Measurements from ENCODE around the gene RAB34. TPM values are rescaled to one million over a fixed set of nuclear protein-coding genes. Genes with fewer than 3 reads are reported as not detected.

Gene RAB34
- total and polyA plus RNA-seq, 9 of the 15 experiments (the other 6 are each of a cell fraction or from before 2014, with no cell fraction given) = 0.07 to 3.8 (median 0.46) TPM; not detected in 1

GRCh38 chr17:28744104-28744971 lies 26.7 kb upstream of the RAB34 start (continued):
- TF ChIP-seq FOXK1 (CRISPR knock-in tag; IDR thresholded peaks at IDR 0.05; ENCODE audit: borderline replicate concordance) (no peak), ZSCAN32 (CRISPR knock-in tag; IDR thresholded peaks at IDR 0.05) (no peak), HDAC3 (IDR thresholded peaks at IDR 0.05; ENCODE audit: borderline replicate concordance, partially characterized antibody) (no peak), CXXC5 (CRISPR knock-in tag; IDR thresholded peaks at IDR 0.05) (no peak), RFX1 (IDR thresholded peaks at IDR 0.05) (no peak), COPS2 (conservative IDR thresholded peaks at IDR 0.05) (no peak), SETDB1 (IDR thresholded peaks at IDR 0.05; ENCODE audit: low read length) (no peak), E2F4 (CRISPR knock-in tag; IDR thresholded peaks at IDR 0.05; ENCODE audit: low read depth) (peak; percentile 53; the same call in 1 of the 2 replicates), DIDO1 (tag; IDR thresholded peaks at IDR 0.05; ENCODE audit: low read depth) (no peak), ATF7 (IDR thresholded peaks at IDR 0.05) (peak; percentile 92), ADNP (tag; IDR thresholded peaks at IDR 0.05) (no peak), ELK3 (CRISPR knock-in tag; IDR thresholded peaks at IDR 0.05) (no peak)
- TF ChIP-seq, protein P1, sequence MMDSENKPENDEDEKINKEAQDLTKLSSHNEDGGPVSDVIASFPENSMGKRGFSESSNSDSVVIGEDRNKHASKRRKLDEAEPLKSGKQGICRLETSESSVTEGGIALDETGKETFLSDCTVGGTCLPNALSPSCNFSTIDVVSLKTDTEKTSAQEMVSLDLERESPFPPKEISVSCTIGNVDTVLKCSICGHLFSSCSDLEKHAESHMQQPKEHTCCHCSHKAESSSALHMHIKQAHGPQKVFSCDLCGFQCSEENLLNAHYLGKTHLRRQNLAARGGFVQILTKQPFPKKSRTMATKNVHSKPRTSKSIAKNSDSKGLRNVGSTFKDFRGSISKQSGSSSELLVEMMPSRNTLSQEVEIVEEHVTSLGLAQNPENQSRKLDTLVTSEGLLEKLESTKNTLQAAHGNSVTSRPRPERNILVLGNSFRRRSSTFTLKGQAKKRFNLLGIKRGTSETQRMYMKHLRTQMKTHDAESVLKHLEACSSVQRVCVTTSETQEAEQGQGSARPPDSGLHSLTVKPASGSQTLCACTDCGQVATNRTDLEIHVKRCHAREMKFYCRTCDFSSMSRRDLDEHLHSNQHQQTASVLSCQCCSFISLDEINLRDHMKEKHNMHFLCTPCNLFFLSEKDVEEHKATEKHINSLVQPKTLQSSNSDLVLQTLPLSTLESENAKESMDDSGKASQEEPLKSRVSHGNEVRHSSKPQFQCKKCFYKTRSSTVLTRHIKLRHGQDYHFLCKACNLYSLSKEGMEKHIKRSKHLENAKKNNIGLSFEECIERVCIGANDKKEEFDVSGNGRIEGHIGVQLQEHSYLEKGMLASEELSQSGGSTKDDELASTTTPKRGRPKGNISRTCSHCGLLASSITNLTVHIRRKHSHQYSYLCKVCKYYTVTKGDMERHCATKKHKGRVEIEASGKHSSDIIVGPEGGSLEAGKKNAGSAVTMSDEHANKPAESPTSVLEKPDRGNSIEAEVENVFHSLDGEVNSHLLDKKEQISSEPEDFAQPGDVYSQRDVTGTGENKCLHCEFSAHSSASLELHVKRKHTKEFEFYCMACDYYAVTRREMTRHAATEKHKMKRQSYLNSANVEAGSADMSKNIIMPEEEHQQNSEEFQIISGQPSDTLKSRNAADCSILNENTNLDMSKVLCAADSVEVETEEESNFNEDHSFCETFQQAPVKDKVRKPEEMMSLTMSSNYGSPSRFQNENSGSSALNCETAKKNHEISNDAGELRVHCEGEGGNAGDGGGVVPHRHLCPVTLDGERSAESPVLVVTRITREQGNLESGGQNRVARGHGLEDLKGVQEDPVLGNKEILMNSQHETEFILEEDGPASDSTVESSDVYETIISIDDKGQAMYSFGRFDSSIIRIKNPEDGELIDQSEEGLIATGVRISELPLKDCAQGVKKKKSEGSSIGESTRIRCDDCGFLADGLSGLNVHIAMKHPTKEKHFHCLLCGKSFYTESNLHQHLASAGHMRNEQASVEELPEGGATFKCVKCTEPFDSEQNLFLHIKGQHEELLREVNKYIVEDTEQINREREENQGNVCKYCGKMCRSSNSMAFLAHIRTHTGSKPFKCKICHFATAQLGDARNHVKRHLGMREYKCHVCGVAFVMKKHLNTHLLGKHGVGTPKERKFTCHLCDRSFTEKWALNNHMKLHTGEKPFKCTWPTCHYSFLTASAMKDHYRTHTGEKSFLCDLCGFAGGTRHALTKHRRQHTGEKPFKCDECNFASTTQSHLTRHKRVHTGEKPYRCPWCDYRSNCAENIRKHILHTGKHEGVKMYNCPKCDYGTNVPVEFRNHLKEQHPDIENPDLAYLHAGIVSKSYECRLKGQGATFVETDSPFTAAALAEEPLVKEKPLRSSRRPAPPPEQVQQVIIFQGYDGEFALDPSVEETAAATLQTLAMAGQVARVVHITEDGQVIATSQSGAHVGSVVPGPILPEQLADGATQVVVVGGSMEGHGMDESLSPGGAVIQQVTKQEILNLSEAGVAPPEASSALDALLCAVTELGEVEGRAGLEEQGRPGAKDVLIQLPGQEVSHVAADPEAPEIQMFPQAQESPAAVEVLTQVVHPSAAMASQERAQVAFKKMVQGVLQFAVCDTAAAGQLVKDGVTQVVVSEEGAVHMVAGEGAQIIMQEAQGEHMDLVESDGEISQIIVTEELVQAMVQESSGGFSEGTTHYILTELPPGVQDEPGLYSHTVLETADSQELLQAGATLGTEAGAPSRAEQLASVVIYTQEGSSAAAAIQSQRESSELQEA (IDR thresholded peaks at IDR 0.05; ENCODE audit: low read depth) = no peak
- TF ChIP-seq, protein P2, sequence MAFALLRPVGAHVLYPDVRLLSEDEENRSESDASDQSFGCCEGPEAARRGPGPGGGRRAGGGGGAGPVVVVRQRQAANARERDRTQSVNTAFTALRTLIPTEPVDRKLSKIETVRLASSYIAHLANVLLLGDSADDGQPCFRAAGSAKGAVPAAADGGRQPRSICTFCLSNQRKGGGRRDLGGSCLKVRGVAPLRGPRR (CRISPR knock-in tag; IDR thresholded peaks at IDR 0.05) = peak; percentile 29; the same call in 1 of the 2 replicates
- TF ChIP-seq, protein P3, sequence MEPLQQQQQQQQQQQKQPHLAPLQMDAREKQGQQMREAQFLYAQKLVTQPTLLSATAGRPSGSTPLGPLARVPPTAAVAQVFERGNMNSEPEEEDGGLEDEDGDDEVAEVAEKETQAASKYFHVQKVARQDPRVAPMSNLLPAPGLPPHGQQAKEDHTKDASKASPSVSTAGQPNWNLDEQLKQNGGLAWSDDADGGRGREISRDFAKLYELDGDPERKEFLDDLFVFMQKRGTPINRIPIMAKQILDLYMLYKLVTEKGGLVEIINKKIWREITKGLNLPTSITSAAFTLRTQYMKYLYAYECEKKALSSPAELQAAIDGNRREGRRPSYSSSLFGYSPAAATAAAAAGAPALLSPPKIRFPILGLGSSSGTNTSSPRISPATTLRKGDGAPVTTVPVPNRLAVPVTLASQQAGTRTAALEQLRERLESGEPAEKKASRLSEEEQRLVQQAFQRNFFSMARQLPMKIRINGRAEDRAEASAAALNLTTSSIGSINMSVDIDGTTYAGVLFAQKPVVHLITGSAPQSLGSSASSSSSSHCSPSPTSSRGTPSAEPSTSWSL (CRISPR knock-in tag; IDR thresholded peaks at IDR 0.05; ENCODE audit: borderline replicate concordance) = no peak
